ENCODE results near the gene CCDC138.

CCDC138 gene

DNA sequence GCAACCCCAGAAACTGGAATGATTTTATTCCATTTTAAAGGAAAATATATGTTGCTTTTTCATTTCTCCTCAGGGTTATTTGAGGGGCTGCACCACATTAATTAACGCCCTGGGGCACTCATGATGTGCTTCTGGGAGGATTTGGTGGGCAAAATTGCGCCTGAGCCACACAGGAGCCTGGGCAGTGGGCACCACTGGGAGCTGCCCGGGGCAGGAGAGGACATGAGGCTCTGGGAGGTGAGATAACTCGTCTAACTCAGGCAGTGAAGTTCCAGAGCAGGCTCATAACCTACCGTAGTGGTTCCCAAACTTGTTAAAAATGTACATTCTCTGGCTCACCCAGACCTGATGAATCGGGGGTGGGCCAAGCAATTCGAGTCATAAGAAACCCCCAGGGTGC, 134.1 kb downstream of the CCDC138 start:
- no peak for DNase-seq

DNA sequence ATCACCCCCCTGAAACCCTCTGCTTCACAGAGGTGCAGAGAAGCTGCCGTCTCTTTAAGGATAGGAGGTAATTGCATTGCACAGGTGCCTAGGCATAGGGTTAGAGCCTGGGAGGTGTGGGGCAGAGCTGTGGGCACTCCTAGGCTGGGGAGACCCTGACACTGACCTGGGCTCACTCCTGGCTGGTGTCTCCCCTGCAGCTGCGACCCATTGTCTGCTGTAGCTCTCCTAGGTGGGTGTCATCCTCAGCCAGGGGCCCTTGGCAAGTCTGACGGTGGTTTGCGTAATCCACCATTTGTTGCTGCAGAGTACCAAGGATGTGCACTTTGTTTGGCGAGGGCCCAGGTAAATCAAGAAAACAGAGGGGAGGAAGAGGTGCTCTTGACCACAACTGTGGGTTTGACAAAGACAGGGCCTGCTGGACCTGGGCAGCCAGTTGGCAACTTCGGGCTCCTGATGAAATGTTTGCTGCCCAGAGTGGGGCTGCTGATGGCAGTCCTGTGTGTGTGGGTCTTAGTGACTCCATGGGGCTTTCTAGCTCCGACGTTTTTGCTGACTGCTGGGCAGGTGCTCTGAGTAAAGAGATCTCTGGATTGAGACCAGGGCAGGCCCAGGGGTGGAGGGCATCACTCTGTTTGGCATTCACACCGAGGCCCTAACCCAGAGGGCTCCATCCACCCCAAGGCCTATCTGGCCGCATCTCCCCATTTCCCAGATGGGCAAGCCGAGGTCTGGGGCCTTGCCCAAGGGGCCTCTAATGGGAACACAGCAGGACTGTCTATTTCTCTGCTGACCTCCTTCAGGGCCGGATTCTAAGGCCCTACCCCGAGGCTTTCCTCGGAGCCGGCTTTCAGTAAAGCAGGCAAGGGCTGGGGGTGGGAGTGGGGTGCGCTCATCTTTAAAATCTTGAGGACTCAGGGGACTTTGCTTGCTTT, 134.8 kb downstream of the CCDC138 start:
- DNase-seq, result no peak

DNA sequence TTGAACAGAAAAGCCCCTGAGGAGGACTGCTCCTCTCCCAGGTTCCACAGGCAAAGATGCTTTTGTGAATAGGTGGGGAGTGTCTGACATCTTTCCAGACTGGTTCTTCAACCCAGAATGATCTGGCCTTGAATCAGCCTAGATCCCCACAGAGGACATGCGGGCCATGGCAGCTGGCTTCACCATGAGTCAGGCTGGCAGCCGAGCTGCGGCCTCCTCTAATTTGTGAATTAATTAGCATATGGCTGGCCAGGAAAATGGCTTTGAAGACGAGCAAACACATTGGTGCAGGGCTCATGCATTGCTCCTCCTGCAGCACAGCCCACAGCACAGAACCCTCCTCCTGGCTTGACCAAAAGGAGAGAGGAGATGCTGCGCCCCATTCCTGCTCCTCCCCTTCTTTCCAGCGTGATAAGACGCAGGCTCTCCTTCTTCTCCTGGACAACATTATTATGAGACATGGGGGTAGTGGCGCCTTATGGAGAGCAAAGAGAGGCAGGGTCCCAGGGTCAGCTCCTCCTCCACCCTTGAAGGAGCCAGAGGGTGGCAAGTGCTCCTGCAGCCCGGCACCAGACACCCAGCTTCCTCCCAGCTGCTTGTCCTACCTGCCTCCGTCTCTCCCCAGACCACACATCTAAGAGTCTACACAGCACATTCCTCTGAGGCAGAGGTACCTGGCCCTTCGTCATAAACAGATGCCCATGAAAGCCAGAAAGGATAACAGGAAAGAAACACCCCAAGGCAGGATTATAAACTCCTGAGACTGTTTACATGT, 135.8 kb downstream of the CCDC138 start:
- DNase-seq, result no peak

DNA sequence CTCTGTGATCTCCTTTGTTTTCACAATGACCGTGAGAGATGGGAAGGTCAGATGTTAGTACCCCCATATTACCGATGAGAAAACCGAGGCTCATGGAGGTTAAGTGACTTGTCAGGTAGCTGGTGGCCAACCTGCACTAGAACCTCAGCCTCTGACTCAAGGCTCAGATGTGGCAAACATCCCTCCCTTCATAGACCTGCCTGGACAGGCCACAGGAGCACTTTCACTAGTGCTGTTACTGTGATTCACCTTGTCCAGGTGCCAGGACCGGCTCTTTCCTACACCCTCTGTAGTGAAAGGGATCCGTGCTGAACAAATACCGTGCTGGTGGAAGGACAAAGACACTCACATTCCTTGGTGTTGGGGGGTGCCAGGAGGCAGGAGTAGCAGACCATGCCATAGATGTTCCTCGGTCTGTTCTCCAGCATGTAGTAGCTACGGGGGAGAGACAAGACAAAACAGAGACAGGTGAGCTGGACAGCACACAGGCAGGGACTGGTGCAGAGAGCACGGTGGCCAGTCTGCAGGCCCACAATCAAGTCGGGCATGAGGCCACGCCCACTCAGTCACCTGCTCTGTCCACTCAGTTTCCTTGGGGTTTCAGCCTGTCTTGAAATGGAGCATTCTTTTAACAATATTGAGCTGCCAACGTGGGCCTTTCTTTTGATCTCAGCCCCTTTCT, 136.6 kb downstream of the CCDC138 start:
- no peak for DNase-seq

DNA sequence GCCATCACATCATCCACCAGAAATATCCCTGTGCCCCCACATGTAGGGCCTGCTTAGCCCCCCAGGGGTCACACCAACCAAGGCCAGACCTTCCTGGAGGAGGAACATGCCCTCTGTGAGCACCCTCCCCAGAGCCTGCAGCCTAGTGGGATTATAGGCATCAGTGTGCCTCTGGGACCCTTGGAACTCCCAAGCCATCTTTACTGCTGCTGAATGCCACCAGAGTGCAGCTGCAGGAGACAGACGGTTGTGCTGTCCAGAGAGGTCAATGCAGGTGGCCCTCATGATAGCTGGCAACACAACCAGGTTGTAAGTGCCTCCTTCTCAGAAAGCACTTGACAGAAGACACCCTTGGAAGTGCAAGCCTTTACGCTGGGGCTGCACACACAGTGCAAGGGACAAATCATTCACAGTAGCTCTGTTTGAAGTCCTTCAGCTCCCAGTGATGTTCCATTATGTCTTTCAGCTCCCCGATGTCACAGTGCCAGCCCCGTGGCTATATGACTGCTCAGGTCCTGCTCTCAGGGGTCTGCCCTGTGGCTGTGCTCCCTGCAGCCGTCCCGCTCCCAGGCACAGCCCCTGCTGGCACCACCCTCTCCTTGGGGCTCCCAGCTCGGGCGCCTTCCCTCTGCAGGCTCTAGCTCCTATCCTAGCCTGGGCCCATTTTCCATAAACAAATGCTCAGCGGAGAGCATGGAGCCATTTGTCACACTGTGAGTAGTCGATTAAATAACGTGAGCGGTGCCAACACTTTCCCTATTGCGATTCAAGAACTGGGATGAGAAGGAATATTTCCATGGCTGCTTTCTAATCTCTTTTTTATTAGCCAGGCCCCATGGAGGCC, 137.4 kb downstream of the CCDC138 start:
- DNase-seq, result no peak

DNA sequence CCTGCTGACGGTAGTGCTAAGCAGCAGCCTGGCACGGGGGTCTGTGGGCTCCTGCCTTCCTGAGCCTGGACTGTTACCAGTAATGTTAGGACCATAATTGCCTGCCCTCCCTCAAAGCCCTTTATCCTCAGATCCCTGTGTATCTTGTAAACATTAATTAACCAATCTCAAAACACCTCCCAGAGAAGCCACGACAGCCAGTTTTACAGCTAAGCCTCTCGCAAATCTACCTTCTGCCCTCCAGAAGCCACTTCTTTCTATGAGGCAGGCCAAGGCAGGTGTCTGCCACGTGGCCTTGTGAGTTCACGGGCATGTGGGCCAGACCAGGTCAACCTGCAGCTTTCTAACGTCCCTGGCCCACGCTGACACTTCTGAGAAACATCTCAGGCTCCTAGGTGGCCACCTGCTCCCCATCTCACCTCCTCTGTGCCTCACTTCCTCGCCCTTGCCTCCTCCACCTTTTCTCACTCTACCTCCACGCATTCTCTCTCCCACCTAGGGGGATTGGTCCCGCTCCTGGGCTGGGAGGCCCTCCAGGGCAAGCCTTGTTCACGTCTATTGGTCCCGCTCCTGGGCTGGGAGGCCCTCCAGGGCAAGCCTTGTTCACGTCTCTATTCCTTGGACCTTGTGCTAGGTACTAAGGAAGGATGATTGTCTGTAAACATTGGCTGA, 138.1 kb downstream of the CCDC138 start:
- DNase-seq, result no peak

DNA sequence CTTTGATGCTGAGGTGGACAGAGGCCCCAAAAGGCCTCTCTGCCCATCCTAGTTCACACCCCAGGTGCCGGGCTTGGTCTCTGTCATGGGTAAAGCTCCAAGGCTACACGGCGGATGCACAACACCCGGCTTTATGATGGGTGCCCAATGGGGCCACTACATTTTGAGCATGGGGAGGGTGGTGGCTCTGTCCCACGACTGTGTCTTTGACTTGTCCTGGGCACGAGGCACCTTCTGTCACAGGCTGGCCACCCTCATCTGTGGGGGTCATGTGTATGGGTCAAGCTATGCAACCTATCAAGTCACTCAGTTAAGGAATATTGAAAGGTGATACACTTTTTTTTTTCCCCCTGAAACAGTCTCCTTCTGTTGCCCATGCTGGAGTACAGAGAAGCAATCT, 138.7 kb downstream of the CCDC138 start:
- DNase-seq, result no peak

DNA sequence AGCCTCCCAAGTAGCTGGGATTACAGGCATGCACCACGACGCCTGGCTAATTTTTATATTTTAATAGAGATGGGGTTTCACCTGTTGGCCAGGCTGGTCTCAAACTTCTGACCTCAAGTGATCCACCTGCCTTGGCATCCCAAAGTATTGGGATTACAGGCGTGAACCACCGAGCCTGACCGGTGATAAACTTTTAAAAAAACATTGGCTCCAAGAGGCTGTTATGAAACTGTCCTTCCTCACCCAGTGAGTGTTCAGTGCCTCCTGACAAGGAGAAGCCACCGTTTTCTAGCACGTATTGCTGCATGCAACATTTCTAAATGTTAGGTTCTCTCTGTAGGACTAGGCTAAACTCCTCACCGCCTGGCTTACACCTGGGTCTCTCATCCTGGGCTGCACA, 139.2 kb downstream of the CCDC138 start:
- no peak for DNase-seq

All from NCI-H2081 (cell line).